Measurements from ENCODE around the gene ZSCAN9. TPM values are rescaled to one million over a fixed set of nuclear protein-coding genes. Genes with fewer than 3 reads are reported as not detected.

Gene ZSCAN9
- total RNA-seq, 1 experiment from 2014 or later, result 24.3 TPM

- Histone ChIP-seq H3K27ac (no peak overlapping the region), H3K9me3 (replicated peaks) (no peaks in the 10 kb centered on the region), H3K36me3 (peaks cover 35% of the 10 kb centered on the region), H3K4me1 (replicated peaks) (no peaks in the 10 kb centered on the region), H3K4me3 (no peak overlapping the region), H3K27me3 (replicated peaks) (no peaks in the 10 kb centered on the region)
- DNase-seq (ENCODE audit: low read depth in 1 of 2, low spot score in 2 of 2), result no peak
Observed at GRCh38 chr6:28240471-28240870, 15.4 kb downstream of the ZSCAN9 start.

GRCh38 chr6:28243946-28244345, 18.9 kb downstream of the ZSCAN9 start:
- H3K4me3 ChIP-seq, result no peak overlapping the region
- H3K27me3 ChIP-seq (replicated peaks), result no peaks in the 10 kb centered on the region
- H3K36me3 ChIP-seq, result peaks cover 42% of the 10 kb centered on the region
- no peaks in the 10 kb centered on the region for H3K9me3 ChIP-seq (replicated peaks)
- no peak overlapping the region for H3K27ac ChIP-seq
- H3K4me1 ChIP-seq (replicated peaks), result no peaks in the 10 kb centered on the region
- no peak for DNase-seq (ENCODE audit: low read depth in 1 of 2, low spot score in 2 of 2)

DNA sequence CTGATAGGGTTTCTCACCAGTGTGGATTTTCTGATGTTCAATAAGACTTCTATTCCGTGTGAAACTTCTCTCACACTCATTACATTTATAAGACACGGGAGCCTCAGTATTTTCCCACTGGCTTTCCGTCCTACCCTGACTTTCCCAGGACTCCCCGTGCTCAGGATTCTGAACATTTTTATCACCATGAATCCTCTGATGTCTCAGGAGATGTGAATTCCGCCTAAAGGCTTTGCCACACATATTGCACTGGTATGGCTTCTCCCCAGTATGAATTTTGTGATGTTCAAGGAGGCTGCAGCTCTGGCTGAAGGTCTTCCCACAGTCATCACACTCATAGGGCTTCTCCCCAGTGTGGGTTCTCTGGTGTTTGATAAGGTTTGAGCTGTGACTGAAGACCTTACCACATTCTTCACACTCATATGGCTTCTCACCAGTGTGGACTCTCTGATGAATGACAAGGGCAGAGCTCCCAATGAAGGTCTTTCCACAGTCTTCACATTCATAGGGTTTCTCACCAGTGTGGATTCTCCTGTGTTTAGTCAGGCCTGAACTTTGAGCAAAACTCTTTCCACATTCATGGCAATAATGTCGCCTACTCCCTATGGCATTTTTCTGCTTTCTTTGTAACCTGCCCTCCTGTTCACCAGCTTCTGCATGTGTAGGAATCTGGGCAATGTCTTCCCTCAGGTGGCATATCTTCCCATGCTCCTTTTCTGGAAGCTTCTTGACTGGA, 20.3 kb downstream of the ZSCAN9 start:
- Histone ChIP-seq H3K27me3 (replicated peaks) (no peaks in the 10 kb centered on the region), H3K36me3 (peaks cover 46% of the 10 kb centered on the region), H3K9me3 (replicated peaks) (no peaks in the 10 kb centered on the region), H3K27ac (no peak overlapping the region), H3K4me1 (replicated peaks) (no peaks in the 10 kb centered on the region; the same call in 1 of the 2 replicates), H3K4me3 (no peak overlapping the region)
- no peak for DNase-seq (ENCODE audit: low read depth in 1 of 2, low spot score in 2 of 2)

DNA sequence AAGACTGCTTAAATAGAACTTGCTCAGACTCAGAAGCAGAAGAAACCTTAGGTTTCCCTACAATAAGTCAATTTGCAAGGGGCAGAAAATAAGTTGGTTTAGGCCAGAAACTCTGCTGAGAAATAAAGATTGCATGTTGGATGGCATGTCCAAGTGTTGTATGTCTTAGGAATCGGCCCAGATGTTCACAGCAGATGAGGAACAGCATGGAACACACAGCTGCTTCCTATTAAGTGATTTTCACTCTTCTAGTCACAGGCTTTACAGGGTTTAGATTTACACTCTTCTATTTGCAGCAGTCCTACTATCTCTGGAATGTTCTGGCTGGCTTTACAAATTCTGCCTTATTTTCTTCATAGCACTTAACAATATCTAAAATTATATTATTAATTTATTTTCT, 23.8 kb downstream of the ZSCAN9 start:
- Histone ChIP-seq H3K4me1 (replicated peaks) (peaks cover 14% of the 10 kb centered on the region), H3K27ac (no peak overlapping the region), H3K27me3 (replicated peaks) (no peaks in the 10 kb centered on the region), H3K4me3 (no peak overlapping the region), H3K36me3 (peaks cover 41% of the 10 kb centered on the region), H3K9me3 (replicated peaks) (no peaks in the 10 kb centered on the region)
- no peak for DNase-seq (ENCODE audit: low read depth in 1 of 2, low spot score in 2 of 2)

DNA sequence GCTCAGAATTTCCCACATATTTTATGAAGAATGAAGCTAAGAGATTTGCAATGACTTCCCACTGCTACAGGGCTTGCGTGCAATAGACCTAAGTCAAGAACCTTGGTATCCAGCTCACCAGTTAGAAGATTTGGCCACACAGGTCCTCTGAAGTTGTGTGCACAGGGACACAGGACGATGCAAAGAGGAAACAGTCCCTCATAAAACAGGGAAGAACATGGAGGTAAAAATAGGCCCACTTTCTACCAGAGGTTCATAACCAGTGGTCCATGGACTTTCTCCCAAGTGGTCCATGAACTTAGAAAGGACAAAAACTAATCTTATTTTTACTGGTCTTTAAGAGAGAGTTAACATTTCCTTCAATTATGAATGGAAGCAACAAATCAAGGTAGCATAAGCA, 25.7 kb downstream of the ZSCAN9 start:
- DNase-seq (ENCODE audit: low read depth in 1 of 2, low spot score in 2 of 2), result no peak
- Histone ChIP-seq H3K4me3 (no peak overlapping the region; the same call in 1 of the 2 replicates), H3K27ac (no peak overlapping the region), H3K27me3 (replicated peaks) (no peaks in the 10 kb centered on the region), H3K4me1 (replicated peaks) (peaks cover 14% of the 10 kb centered on the region), H3K9me3 (replicated peaks) (no peaks in the 10 kb centered on the region), H3K36me3 (peaks cover 23% of the 10 kb centered on the region)

GRCh38 chr6:28251661-28252008, 26.6 kb downstream of the ZSCAN9 start:
- Histone ChIP-seq H3K4me3 (peak overlapping the region; percentile 59), H3K27ac (no peak overlapping the region), H3K9me3 (replicated peaks) (no peaks in the 10 kb centered on the region), H3K4me1 (replicated peaks) (peaks cover 14% of the 10 kb centered on the region), H3K27me3 (replicated peaks) (no peaks in the 10 kb centered on the region), H3K36me3 (peaks cover 15% of the 10 kb centered on the region)
- no peak for DNase-seq (ENCODE audit: low read depth in 1 of 2, low spot score in 2 of 2)

DNA sequence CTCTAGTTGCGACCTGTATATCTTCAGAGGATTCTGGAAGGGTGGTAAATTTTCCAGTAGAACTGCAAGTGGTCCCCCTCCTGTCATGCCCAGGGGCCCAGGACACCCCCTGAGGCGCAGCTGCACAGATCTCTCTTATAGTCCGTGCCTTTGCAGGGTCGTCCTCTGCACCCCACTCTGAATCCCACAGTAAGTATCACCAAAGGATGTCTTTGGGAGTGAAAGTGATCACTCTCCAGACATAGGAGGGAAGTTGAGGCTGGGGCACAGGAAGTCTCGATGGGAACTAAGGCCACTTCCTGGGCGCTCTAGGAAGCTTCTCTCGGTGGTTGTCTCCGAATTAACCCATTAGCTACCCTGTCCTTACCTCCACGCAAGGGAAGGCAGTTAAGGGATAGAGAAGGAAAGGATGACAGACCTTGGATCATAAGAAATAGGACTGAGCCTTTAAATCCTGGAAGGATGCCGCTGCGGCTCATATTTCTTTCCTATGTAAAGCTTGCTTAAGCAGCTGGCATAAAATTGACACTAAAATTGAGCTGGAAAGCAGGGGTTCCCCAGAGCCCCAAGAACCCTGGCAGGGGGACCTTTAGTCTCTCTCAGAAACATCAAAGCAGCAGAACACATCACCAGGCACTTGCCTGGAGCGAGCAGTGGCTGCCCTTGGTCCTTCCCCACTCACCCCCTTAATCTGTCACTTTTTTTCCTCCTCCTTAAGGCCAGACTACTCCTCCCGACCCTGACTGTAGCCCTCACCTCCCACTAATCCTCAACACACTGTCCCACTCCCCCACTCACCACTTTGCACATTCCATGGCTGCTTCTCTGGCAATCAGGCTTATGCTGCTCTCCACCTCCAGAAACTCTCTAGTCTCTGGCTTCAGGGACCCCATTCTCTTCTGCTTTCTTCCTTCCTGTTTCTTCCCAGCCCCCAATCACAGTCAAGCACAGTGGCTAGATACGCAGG, 27.2 kb downstream of the ZSCAN9 start, which contains the start of gene ZKSCAN4:
ZKSCAN4 (minus strand) TSS at position 261 of the 967 bp plus-strand sequence. CDS start 289 bp downstream, outside the sequence.
- Histone ChIP-seq H3K27ac (no peak within 1 kb of the TSS), H3K27me3 (replicated peaks) (no peaks in the 10 kb centered on the region), H3K36me3 (peaks cover 9% of the 10 kb centered on the region), H3K4me1 (replicated peaks) (peaks cover 14% of the 10 kb centered on the region), H3K9me3 (replicated peaks) (no peaks in the 10 kb centered on the region), H3K4me3 (peak within 1 kb of the TSS; percentile 59)
- peak; percentile 72 to 88 for DNase-seq (ENCODE audit: low read depth in 1 of 2, low spot score in 2 of 2)

- peaks cover 5% of the 10 kb centered on the region for H3K36me3 ChIP-seq
- peaks cover 14% of the 10 kb centered on the region for H3K4me1 ChIP-seq (replicated peaks)
- H3K4me3 ChIP-seq, result no peak overlapping the region
- H3K27me3 ChIP-seq (replicated peaks), result no peaks in the 10 kb centered on the region
- no peaks in the 10 kb centered on the region for H3K9me3 ChIP-seq (replicated peaks)
- DNase-seq (ENCODE audit: low read depth in 1 of 2, low spot score in 2 of 2), result no peak
- H3K27ac ChIP-seq, result no peak overlapping the region
Observed at GRCh38 chr6:28254121-28254519, 29.0 kb downstream of the ZSCAN9 start.

DNA sequence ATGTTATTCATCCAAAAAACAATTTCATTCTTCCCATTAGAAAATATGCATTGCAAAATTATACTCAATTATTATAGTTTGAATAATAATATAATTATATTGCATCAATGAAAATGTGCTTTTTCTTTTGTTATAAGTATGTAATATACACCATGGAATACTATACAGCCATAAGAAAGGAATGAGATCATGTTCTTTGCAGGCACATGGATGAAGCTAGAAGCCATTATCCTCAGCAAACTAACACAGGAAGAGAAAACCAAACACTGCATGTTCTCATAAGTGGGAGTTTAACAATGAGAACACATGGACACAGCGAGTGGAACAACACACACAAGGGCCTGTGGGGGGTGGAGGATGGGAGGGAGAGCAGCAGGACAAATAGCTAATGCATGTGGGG, 32.0 kb downstream of the ZSCAN9 start:
- H3K4me3 ChIP-seq, result no peak overlapping the region
- H3K9me3 ChIP-seq (replicated peaks), result no peaks in the 10 kb centered on the region
- H3K4me1 ChIP-seq (replicated peaks), result peaks cover 7% of the 10 kb centered on the region
- DNase-seq (ENCODE audit: low read depth in 1 of 2, low spot score in 2 of 2), result no peak
- no peaks in the 10 kb centered on the region for H3K36me3 ChIP-seq
- no peak overlapping the region for H3K27ac ChIP-seq
- no peaks in the 10 kb centered on the region; the same call in 1 of the 2 replicates for H3K27me3 ChIP-seq (replicated peaks)

GRCh38 chr6:28258877-28259777, 34.1 kb downstream of the ZSCAN9 start, which contains the start of gene NKAPL:
NKAPL (plus strand) TSS chr6:28259297; CDS start chr6:28259372, 75 bp downstream.
- no peak within 1 kb of the TSS for H3K4me3 ChIP-seq
- no peaks in the 10 kb centered on the region for H3K9me3 ChIP-seq (replicated peaks)
- no peak within 1 kb of the TSS for H3K27ac ChIP-seq
- H3K4me1 ChIP-seq (replicated peaks), result no peaks in the 10 kb centered on the region
- H3K27me3 ChIP-seq (replicated peaks), result no peaks in the 10 kb centered on the region; the same call in 1 of the 2 replicates
- H3K36me3 ChIP-seq, result no peaks in the 10 kb centered on the region
- DNase-seq (ENCODE audit: low read depth in 1 of 2, low spot score in 2 of 2), result no peak

DNA sequence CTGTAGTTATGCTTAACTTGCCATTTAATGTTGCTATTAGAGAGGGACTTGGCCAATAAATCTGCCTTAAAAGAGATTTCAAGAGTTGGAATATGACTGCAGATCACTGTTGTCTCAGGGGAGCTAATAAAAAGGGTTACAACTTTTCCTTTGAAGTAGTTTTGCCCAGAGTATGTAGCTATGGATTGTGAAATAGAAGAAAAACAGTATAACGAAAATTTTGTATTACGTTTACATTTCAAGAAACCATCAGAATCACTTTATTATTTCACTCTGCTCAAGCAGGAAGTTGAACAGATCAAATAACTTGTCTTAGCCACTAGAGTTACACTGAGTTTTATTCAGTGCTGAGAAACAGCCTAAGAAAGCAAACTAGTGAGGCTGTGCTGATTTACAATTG, 38.8 kb downstream of the ZSCAN9 start:
- no peak overlapping the region for H3K4me3 ChIP-seq
- H3K27ac ChIP-seq, result no peak overlapping the region
- peaks cover 10% of the 10 kb centered on the region for H3K4me1 ChIP-seq (replicated peaks)
- H3K9me3 ChIP-seq (replicated peaks), result no peaks in the 10 kb centered on the region
- no peaks in the 10 kb centered on the region for H3K36me3 ChIP-seq
- no peak for DNase-seq (ENCODE audit: low read depth in 1 of 2, low spot score in 2 of 2)
- H3K27me3 ChIP-seq (replicated peaks), result no peaks in the 10 kb centered on the region; the same call in 1 of the 2 replicates

- Histone ChIP-seq H3K9me3 (replicated peaks) (no peaks in the 10 kb centered on the region), H3K27me3 (replicated peaks) (no peaks in the 10 kb centered on the region; the same call in 1 of the 2 replicates), H3K27ac (no peak overlapping the region), H3K4me3 (no peak overlapping the region), H3K4me1 (replicated peaks) (peaks cover 17% of the 10 kb centered on the region), H3K36me3 (no peaks in the 10 kb centered on the region)
- no peak for DNase-seq (ENCODE audit: low read depth in 1 of 2, low spot score in 2 of 2)
Observed at GRCh38 chr6:28264834-28265401, 39.8 kb downstream of the ZSCAN9 start.

DNA sequence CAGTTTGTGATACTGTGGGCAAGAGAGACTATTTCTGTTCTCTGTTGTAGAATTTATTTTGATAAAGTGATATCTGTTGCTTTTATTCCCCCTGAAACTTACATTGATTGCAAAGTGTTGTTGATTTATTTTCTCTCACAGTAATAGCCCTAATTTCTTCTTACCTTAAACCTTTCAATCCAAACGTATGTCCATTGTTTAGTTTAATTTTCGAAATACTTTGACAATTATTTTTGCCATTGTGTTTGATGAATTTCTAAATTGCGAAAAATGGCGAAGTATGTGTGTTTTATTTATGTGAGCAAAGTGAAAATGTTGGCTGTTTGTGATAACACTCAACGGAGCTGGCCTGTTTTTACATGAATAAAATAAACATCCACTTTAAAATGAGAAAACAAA, 41.5 kb downstream of the ZSCAN9 start:
- no peak overlapping the region for H3K27ac ChIP-seq
- peaks cover 18% of the 10 kb centered on the region for H3K4me1 ChIP-seq (replicated peaks)
- peak overlapping the region; percentile 66 for H3K4me3 ChIP-seq
- no peaks in the 10 kb centered on the region; the same call in 1 of the 2 replicates for H3K36me3 ChIP-seq
- no peaks in the 10 kb centered on the region for H3K9me3 ChIP-seq (replicated peaks)
- no peaks in the 10 kb centered on the region for H3K27me3 ChIP-seq (replicated peaks)
- no peak for DNase-seq (ENCODE audit: low read depth in 1 of 2, low spot score in 2 of 2)
